Germinal center (tissue), 1 donor: ENCODE results near the gene POTEI.
"Not testable (repeated sequence)": the region's sequence is repeated elsewhere in the genome, so short reads cannot be mapped to it uniquely, and the experiment has no call there.

Experiments
- DNase-seq: peaks from one replicate; pipeline ENCODE4 v3.0.0; 2012; ENCODE audit warnings: mixed read lengths, low spot score

Gene POTEI

DNA sequence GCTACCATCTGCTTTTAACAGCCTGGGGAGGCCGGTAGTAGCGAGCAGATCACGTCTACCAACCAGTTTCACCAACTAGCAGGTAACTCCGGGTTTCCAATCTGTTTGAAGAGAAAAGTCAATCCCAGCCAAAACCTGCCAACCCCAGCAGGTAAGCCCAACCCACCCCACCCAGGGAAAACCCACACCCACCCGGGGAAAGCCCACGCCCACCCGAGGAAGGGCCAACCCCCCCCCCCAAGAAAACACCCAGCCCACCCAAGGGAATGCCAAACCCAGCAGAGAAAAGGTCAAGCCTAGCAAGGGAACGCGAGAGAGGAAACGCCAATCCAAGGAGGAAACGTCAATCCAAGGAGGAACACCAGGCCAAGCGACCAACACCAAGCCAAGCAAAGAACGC, at the start of gene POTEI:
Gene POTEI (minus strand): TSS at position 101 of the 400 bp plus-strand sequence. CDS start 93 bp downstream, at position 8.
- DNase-seq: not testable (repeated sequence)

- DNase-seq: not testable (repeated sequence)
Measured at GRCh38 chr2:130556441-130556840, 47.3 kb upstream of the POTEI start.

DNA sequence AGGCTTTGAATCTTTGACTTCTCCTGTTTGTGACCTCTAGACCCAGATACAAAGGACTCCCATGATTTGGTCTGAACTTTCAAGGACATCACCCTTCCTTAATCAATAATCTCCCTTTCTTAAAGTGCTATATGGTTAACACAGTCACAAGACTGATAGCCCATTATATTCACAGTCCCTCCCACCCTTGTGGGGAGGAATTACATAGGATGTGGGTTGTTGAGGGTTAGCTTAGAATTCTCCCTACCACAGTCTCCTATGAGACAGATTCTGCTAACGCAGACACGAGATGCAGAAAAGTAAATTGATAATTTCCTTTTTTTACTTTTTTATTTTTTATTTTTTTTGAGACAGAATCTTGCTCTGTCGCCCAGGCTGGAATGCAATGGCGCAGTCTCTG, 45.0 kb upstream of the POTEI start:
- not testable (repeated sequence) for DNase-seq

DNA sequence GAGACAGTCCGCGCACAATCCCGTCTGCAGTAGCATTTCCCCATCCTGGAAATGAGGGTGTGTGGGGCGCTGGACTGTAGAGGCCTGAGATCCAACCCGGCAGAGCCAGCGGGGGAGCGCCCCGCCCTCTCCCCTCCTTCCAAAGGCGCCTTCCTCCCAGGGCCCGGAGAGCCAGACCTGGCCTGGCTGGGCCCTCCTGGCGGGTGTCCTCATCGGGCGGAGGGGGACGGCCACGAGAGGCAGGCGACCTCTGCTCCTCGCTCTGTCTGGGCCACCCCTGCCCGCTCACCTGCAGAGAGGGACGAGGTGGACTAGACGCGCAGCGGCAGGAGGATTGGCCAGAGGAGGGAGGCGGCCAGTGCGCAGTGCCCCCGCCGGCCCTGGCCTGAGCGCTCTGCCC, 40.3 kb upstream of the POTEI start:
- DNase-seq: not testable (repeated sequence)

DNA sequence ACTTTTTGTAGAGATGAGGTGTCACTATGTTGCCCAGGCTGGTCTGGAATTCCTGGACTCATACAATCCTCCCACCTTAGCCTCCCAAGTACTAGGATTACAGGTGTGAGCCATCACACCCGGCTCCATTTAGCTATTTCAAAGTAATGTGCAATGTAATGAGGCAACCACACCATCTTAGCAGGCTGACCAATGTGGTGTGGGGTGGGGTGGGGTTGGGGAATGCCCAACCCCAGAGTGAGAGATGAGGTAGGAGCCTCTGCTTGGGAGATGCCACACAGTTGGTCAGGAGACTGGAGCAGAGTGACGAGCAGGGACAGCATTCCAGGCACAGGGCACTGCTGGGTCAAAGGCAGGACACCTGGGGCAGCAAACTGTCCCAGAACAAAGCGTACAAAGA, 39.3 kb upstream of the POTEI start:
- not testable (repeated sequence) for DNase-seq

GRCh38 chr2:130544978-130545377, 35.9 kb upstream of the POTEI start:
- DNase-seq: not testable (repeated sequence)

- not testable (repeated sequence) for DNase-seq
Measured at GRCh38 chr2:130543785-130544528, 34.8 kb upstream of the POTEI start.

DNA sequence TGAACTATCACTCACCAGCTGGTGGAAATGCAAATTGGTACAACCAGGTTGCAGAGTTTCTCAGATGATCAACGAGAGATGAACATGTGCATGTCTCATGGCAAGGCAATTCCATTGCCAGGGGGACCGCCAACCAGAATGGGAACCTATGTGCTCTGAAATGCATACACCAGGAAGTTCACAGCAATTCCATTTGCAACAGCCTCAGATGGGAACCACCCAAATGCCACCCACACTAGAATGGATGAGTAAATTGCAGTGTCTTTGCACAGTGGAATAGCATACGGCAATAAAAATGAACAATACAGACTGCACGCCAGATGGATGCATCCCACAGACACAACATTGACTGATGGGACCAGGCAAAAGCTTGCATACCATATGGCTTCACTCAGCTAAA, 33.7 kb upstream of the POTEI start:
- DNase-seq: not testable (repeated sequence)

DNA sequence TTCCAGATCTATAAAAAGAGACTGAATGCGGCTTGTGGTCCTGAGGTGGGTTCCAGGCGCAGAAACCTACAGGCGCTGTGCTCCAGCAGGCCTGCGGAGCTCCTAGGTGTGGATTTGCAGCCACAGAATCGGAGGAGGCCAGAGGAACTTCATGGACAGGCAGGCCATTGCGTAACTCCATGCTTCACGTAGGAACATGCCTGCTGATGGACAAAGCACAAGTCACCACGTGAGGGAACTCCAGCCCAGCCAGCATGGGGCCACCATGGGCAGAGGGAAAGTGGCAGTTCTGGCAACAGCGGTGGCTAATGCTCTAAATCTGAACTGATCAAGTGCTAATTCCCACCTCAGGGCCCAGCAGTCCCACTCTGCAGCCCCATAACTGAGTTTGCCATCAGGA, 29.1 kb upstream of the POTEI start:
- not testable (repeated sequence) for DNase-seq

DNA sequence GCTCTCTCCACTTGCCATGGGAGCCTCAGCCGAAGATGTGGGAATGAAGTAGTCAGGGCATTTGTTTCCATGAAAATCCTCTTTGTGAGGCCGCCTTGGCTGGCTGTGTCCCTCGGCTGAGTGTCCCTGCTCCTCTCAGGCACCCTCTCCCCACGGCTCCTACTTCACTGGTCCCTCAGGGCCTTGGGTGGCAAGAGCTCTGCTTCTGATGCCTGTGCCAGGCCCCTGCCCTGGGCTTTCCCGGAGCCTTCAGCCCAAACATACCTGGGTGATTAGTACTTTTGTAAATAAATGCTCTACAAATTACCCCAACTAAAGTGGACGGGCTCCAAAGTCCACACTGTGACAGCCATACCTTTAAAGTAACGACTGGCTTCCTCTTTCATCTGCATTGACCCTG, 27.5 kb upstream of the POTEI start:
- not testable (repeated sequence) for DNase-seq

- DNase-seq: not testable (repeated sequence)
Measured at GRCh38 chr2:130531672-130532071, 22.5 kb upstream of the POTEI start.

DNA sequence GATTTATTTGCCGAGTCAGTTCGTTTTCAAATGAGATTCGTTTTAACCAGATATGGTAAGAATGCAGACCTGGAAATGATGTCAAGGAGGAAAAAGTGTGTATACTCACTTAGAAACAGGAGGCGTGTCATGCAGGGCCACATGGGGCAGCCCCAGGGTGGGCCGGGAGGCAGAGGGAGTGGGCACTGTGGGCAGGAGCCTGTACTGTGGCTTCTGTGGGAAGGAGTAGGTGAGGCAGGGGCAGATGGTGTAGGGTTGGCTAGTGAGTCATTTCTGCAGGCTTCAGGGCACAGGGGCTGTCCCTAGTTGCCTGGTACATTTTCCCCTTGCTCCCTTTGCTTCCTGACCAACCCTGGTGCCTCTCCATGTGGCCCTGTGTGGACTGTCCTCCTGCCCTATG, 22.1 kb upstream of the POTEI start:
- DNase-seq: not testable (repeated sequence)

DNA sequence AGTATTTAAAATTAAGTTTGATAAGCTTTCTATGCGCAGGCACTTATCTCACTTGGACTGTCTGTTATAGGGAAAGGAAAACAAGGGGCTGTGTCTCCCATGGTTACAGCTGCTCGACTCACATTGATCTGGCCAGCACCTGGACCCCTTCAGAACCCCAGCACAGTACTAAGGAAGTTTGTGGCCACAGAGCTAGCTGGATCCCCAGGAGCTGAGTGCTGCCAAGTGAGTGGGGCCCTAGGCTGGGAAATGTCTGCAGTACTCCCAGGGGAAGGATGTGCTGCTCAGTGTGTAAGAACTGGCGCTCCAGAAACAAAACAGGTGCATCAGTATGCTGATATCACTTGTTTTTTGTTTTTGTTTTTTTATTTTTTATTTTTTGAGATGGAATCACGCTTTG, 21.1 kb upstream of the POTEI start:
- DNase-seq: not testable (repeated sequence)

DNA sequence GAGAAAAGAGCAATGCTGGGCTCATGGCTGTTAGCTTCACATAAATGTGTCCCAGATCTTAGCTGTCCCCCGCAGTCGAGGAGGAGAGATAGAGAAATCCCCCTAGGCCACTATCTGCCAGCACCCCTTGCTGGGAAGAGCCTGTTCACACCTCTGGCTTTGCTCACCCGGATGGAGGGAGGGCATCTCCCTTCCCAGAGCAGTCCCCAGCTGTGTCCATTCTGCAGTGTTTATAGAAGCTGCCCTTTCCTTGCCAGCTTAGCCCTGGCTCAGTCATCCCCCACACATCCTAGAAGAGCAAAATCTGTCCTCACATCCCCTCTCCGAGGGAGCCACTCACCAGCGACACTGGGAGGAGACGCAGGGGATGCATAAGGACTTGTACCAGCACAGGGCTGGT, 20.4 kb upstream of the POTEI start:
- not testable (repeated sequence) for DNase-seq

GRCh38 chr2:130527365-130527967, 18.3 kb upstream of the POTEI start:
- not testable (repeated sequence) for DNase-seq

DNA sequence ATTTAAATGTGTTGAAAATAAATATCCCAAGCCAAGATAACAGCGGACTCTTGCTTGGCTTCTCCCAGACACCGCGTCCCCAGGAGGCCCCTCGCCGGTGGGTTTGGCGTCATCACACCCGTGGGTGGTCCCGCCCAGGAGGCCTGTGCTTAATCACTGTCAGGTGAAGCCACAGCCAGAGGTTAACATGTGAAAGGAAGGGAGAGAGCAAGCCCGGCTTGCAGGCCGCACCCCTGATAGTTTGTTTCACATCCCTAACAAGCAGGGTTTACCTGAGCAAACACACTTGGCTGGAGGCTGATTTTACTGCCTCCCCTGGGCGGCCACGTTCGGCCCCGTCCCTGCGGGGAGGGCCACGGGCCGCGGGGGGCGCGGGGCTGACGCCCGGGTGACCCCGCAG, 13.3 kb upstream of the POTEI start:
- DNase-seq: not testable (repeated sequence)

- not testable (repeated sequence) for DNase-seq
Measured at GRCh38 chr2:130520992-130521391, 11.9 kb upstream of the POTEI start, which contains the start of gene CFC1B. CFC1B (plus strand) TSS chr2:130521222; CDS start chr2:130521485, 263 bp downstream.

GRCh38 chr2:130518516-130519106, 9.5 kb upstream of the POTEI start:
- DNase-seq: not testable (repeated sequence)

GRCh38 chr2:130511747-130512451, 2.8 kb upstream of the POTEI start:
- not testable (repeated sequence) for DNase-seq

- DNase-seq: not testable (repeated sequence)
Measured at GRCh38 chr2:130510807-130511746, 1.9 kb upstream of the POTEI start.

GRCh38 chr2:130491073-130491472, 18.1 kb downstream of the POTEI start:
- not testable (repeated sequence) for DNase-seq
